H9 (cell line): ENCODE results near the gene RNF133. TPM values are rescaled to one million over a fixed set of nuclear protein-coding genes. Genes with fewer than 3 reads are reported as not detected.

Source experiments
- DNase-seq: peaks from one replicate; pipeline ENCODE4 v3.0.0-alpha.2; 2017
- H2AFZ ChIP-seq: one replicate; pipeline ENCODE4 v1.6.1; 2013; ENCODE audit warnings: mild to moderate bottlenecking, low read length, control low read depth, moderate library complexity
- H2AK5ac ChIP-seq: 2 replicates; pipeline ENCODE4 v1.6.1; 2013; ENCODE audit warnings: low read length, control low read depth, mixed read lengths; ENCODE audit not compliant: insufficient read length
- H2BK120ac ChIP-seq: one replicate; pipeline ENCODE4 v1.6.1; 2013; ENCODE audit warnings: low read depth, mild to moderate bottlenecking, low read length, control low read depth, inconsistent platforms; ENCODE audit not compliant: poor library complexity, severe bottlenecking
- H2BK12ac ChIP-seq: 2 replicates; pipeline ENCODE4 v1.6.1; 2013; ENCODE audit warnings: low read length, control low read depth, mixed read lengths, low read depth; ENCODE audit not compliant: insufficient read length
- H2BK15ac ChIP-seq: 2 replicates; pipeline ENCODE4 v1.6.1; 2013; ENCODE audit warnings: low read depth, low read length, control low read depth
- H2BK20ac ChIP-seq: one replicate; pipeline ENCODE4 v1.6.1; 2013; ENCODE audit warnings: low read depth, mild to moderate bottlenecking, low read length, control low read depth, inconsistent platforms; ENCODE audit not compliant: poor library complexity, severe bottlenecking
- H2BK5ac ChIP-seq: 2 replicates; pipeline ENCODE4 v1.6.1; 2013; ENCODE audit warnings: low read length, control low read depth, mixed read lengths; ENCODE audit not compliant: insufficient read length
- H3K14ac ChIP-seq: 2 replicates; pipeline ENCODE4 v1.6.1; 2013; ENCODE audit warnings: low read length, control low read depth; ENCODE audit not compliant: insufficient read depth
- H3K18ac ChIP-seq: 2 replicates; pipeline ENCODE4 v1.6.1; 2013; ENCODE audit warnings: low read depth, mild to moderate bottlenecking, mixed read lengths, low read length, control low read depth; ENCODE audit not compliant: insufficient read length
- H3K23ac ChIP-seq: 2 replicates; pipeline ENCODE4 v1.6.1; 2013; ENCODE audit warnings: low read length, control low read depth, mixed read lengths, low read depth; ENCODE audit not compliant: insufficient read length
- H3K23me2 ChIP-seq: 2 replicates; pipeline ENCODE4 v1.6.1; 2013; ENCODE audit warnings: low read depth, mild to moderate bottlenecking, mixed read lengths, low read length, control low read depth; ENCODE audit not compliant: insufficient read length, poor library complexity, severe bottlenecking
- H3K27ac ChIP-seq: 2 replicates; pipeline ENCODE4 v1.5.1; 2013; ENCODE audit warnings: low read length, control low read depth, mixed read lengths, low read depth; ENCODE audit not compliant: insufficient read length
- H3K27me3 ChIP-seq: 2 replicates; pipeline ENCODE4 v1.6.1; 2013; ENCODE audit warnings: low read length, control low read depth, inconsistent platforms; ENCODE audit not compliant: insufficient read depth
- H3K4ac ChIP-seq: 2 replicates; pipeline ENCODE4 v1.6.1; 2013; ENCODE audit warnings: low read depth, mild to moderate bottlenecking, control low read depth, inconsistent platforms, low read length, moderate library complexity
- H3K4me1 ChIP-seq: 2 replicates; pipeline ENCODE4 v1.6.1; 2013; ENCODE audit warnings: low read length, control low read depth, inconsistent platforms; ENCODE audit not compliant: insufficient read depth
- H3K4me2 ChIP-seq: 2 replicates; pipeline ENCODE4 v1.6.1; 2013; ENCODE audit warnings: low read length, control low read depth, mixed read lengths; ENCODE audit not compliant: insufficient read length, insufficient read depth
- H3K56ac ChIP-seq: 2 replicates; pipeline ENCODE4 v1.6.1; 2013; ENCODE audit warnings: low read depth, mild to moderate bottlenecking, mixed read lengths, low read length, control low read depth; ENCODE audit not compliant: insufficient read length
- H3K79me1 ChIP-seq: 2 replicates; pipeline ENCODE4 v1.6.1; 2013; ENCODE audit warnings: low read depth, mild to moderate bottlenecking, moderate library complexity, low read length, control low read depth, inconsistent platforms; ENCODE audit not compliant: insufficient read depth, poor library complexity, severe bottlenecking
- H3K79me2 ChIP-seq: 2 replicates; pipeline ENCODE4 v1.6.1; 2013; ENCODE audit warnings: low read length, control low read depth, inconsistent platforms; ENCODE audit not compliant: insufficient read depth
- H3K9ac ChIP-seq: 2 replicates; pipeline ENCODE4 v1.6.1; 2013; ENCODE audit warnings: low read length, control low read depth, mixed read lengths; ENCODE audit not compliant: insufficient read length; ENCODE audit errors: extremely low read depth
- H3K9me3 ChIP-seq: one replicate; pipeline ENCODE4 v1.6.1; 2013; ENCODE audit warnings: low read depth, low read length, inconsistent platforms; ENCODE audit not compliant: control insufficient read depth
- H3T11ph ChIP-seq: one replicate; pipeline ENCODE4 v1.6.1; 2013; ENCODE audit warnings: mild to moderate bottlenecking, low read length, control low read depth, inconsistent platforms
- H4K20me1 ChIP-seq: one replicate; pipeline ENCODE4 v1.6.1; 2013; ENCODE audit not compliant: control insufficient read depth, insufficient read length, insufficient read depth
- H4K5ac ChIP-seq: 2 replicates; pipeline ENCODE4 v1.6.1; 2013; ENCODE audit warnings: low read depth, mild to moderate bottlenecking, mixed read lengths, low read length, control low read depth; ENCODE audit not compliant: insufficient read length
- H4K8ac ChIP-seq: replicated peaks from 2 replicates; pipeline ENCODE4 v1.6.1; 2013; ENCODE audit warnings: low read length, control low read depth, mixed read lengths, low read depth; ENCODE audit not compliant: insufficient read length
- H4K91ac ChIP-seq: 2 replicates; pipeline ENCODE4 v1.6.1; 2013; ENCODE audit warnings: low read depth, mild to moderate bottlenecking, moderate library complexity, mixed read lengths, low read length, control low read depth; ENCODE audit not compliant: insufficient read length
- H3K27ac Mint-ChIP-seq, 3 experiments: 2 replicates in 2 of 3; 3 replicates in 1 of 3; pipeline ENCODE4 v1.8.0; 2020 to 2021; ENCODE audit warnings: mixed read lengths in 3 of 3, mild to moderate bottlenecking in 1 of 3, moderate library complexity in 1 of 3
- H3K27me3 Mint-ChIP-seq: 2 replicates; pipeline ENCODE4 v1.8.0; 2021; ENCODE audit warnings: low read depth, mild to moderate bottlenecking, moderate library complexity, mixed read lengths
- H3K36me3 Mint-ChIP-seq, 3 experiments: 2 replicates in 2 of 3; 3 replicates in 1 of 3; pipeline ENCODE4 v1.8.0; 2020 to 2021; ENCODE audit warnings: low read depth in 3 of 3, mixed read lengths in 3 of 3; ENCODE audit not compliant: insufficient read depth in 1 of 3
- H3K4me1 Mint-ChIP-seq, 2 experiments: 2 replicates each; pipeline ENCODE4 v1.8.0; 2020; ENCODE audit warnings: mixed read lengths in 2 of 2
- H3K4me3 Mint-ChIP-seq, 2 experiments: 2 replicates in 1 of 2; 3 replicates in 1 of 2; pipeline ENCODE4 v1.8.0; 2020 to 2021; ENCODE audit warnings: mild to moderate bottlenecking in 2 of 2, mixed read lengths in 2 of 2, moderate library complexity in 1 of 2
- H3K9me3 Mint-ChIP-seq, 2 experiments: 2 replicates in 1 of 2; 3 replicates in 1 of 2; pipeline ENCODE4 v1.8.0; 2020; ENCODE audit warnings: mild to moderate bottlenecking in 2 of 2, mixed read lengths in 2 of 2, moderate library complexity in 1 of 2
- CTCF ChIP-seq: fragments of 200-600 bp; sonication (generic); conservative IDR thresholded peaks from 3 replicates; pipeline ENCODE4 v1.8.0; 2021; ENCODE audit warnings: antibody characterized with exemption, mild to moderate bottlenecking
- WGBS: extraction: QIAGEN DNeasy Blood & Tissue Kit; methylation state at CpG from one replicate; pipeline ENCODE4 v1.1.7; 2013; ENCODE audit warnings: missing lambda C conversion rate, low lambda C conversion rate, mixed read lengths; ENCODE audit not compliant: insufficient read length; ENCODE audit errors: extremely low coverage; 5-methylcytosine and 5-hydroxymethylcytosine counted together
- total RNA-seq: library from RNA; stranded (reverse); gene quantifications from 2 replicates; pipeline ENCODE4 v1.2.1, GENCODE V29; 2021

Gene RNF133
- total RNA-seq, 1 experiment from 2014 or later: 0.31 TPM

- no peak overlapping the region for H2BK15ac ChIP-seq
- no peak overlapping the region for H2BK20ac ChIP-seq
- H3K23me2 ChIP-seq: no peaks in the 10 kb centered on the region
- no peaks in the 10 kb centered on the region for H3K27me3 ChIP-seq
- H3K56ac ChIP-seq: no peak overlapping the region
- no peaks in the 10 kb centered on the region for H3K79me1 ChIP-seq
- H4K5ac ChIP-seq: no peak overlapping the region
- no peaks in the 10 kb centered on the region for H3K9me3 Mint-ChIP-seq
- H3K18ac ChIP-seq: no peak overlapping the region
- no peaks in the 10 kb centered on the region for H3K79me2 ChIP-seq
- no peak overlapping the region for H2AK5ac ChIP-seq
- H3K4ac ChIP-seq: no peak overlapping the region
- no peak overlapping the region for H3K4me2 ChIP-seq
- no peak overlapping the region for H2BK5ac ChIP-seq
- no peak for DNase-seq
- no peak overlapping the region for H3K23ac ChIP-seq
- H3K4me3 Mint-ChIP-seq: no peak overlapping the region
- no peak overlapping the region for H2BK12ac ChIP-seq
- no peak overlapping the region for H2BK120ac ChIP-seq
- H3K36me3 Mint-ChIP-seq: no peaks in the 10 kb centered on the region
- H4K20me1 ChIP-seq: no peaks in the 10 kb centered on the region
- no peak overlapping the region for H4K8ac ChIP-seq
- H3K4me1 ChIP-seq: peaks cover 6% of the 10 kb centered on the region
- no peak overlapping the region for H4K91ac ChIP-seq
- no peak overlapping the region for H3K27ac ChIP-seq
- no peak overlapping the region for H3K14ac ChIP-seq
- WGBS: no CpG with 5 or more reads among the region's 2 CpGs
- H3K9me3 ChIP-seq: no peaks in the 10 kb centered on the region
- H3K27me3 Mint-ChIP-seq: no peaks in the 10 kb centered on the region
- H3K4me1 Mint-ChIP-seq: peaks cover 61 to 68% of the 10 kb centered on the region in 2 experiments
- H3K9ac ChIP-seq: no peak overlapping the region
- no peak for TF ChIP-seq CTCF
- H3T11ph ChIP-seq: no peak overlapping the region
- no peak overlapping the region for H2AFZ ChIP-seq
- peak overlapping the region; percentile 14 to 90 (median 63); a peak in 2 of 7 replicates for H3K27ac Mint-ChIP-seq
Observed at GRCh38 chr7:122746948-122747347, 48.0 kb upstream of the RNF133 start.
